ENCODE results near the gene BLOC1S1.

Gene BLOC1S1

GRCh38 chr12:55715833-55716581 lies at the start of gene BLOC1S1:
Gene BLOC1S1, plus strand, starts transcription at chr12:55716046. Its CDS starts 6 bp downstream, at chr12:55716052.
- DNase-seq (ENCODE audit: low read depth), result peak; percentile 92

GRCh38 chr12:55666508-55666907 lies 49.3 kb upstream of the BLOC1S1 start:
- DNase-seq (ENCODE audit: low read depth), result no peak

- no peak for DNase-seq (ENCODE audit: low read depth)
Observed at GRCh38 chr12:55670276-55670675, 45.6 kb upstream of the BLOC1S1 start.

GRCh38 chr12:55671746-55672145 lies 44.1 kb upstream of the BLOC1S1 start:
- DNase-seq (ENCODE audit: low read depth), result no peak

- DNase-seq (ENCODE audit: low read depth), result no peak
Observed at GRCh38 chr12:55673638-55674037, 42.2 kb upstream of the BLOC1S1 start.

- DNase-seq (ENCODE audit: low read depth), result no peak
Observed at GRCh38 chr12:55675666-55676065, 40.2 kb upstream of the BLOC1S1 start.

GRCh38 chr12:55676707-55677106 lies 39.1 kb upstream of the BLOC1S1 start:
- no peak for DNase-seq (ENCODE audit: low read depth)

GRCh38 chr12:55679691-55680090 lies 36.2 kb upstream of the BLOC1S1 start:
- no peak for DNase-seq (ENCODE audit: low read depth)

GRCh38 chr12:55681142-55682077 lies 34.4 kb upstream of the BLOC1S1 start:
- DNase-seq (ENCODE audit: low read depth), result no peak

GRCh38 chr12:55682087-55682796 lies 33.6 kb upstream of the BLOC1S1 start:
- DNase-seq (ENCODE audit: low read depth), result no peak

- no peak for DNase-seq (ENCODE audit: low read depth)
Observed at GRCh38 chr12:55683676-55684075, 32.2 kb upstream of the BLOC1S1 start.

GRCh38 chr12:55684761-55685370 lies 31.0 kb upstream of the BLOC1S1 start:
- DNase-seq (ENCODE audit: low read depth), result no peak

- no peak for DNase-seq (ENCODE audit: low read depth)
Observed at GRCh38 chr12:55685671-55686070, 30.2 kb upstream of the BLOC1S1 start.

GRCh38 chr12:55686366-55687010 lies 29.4 kb upstream of the BLOC1S1 start:
- DNase-seq (ENCODE audit: low read depth), result no peak

- peak; percentile 26 for DNase-seq (ENCODE audit: low read depth)
Observed at GRCh38 chr12:55687746-55688145, 28.1 kb upstream of the BLOC1S1 start.

- no peak for DNase-seq (ENCODE audit: low read depth)
Observed at GRCh38 chr12:55688716-55689655, 26.9 kb upstream of the BLOC1S1 start.

- no peak for DNase-seq (ENCODE audit: low read depth)
Observed at GRCh38 chr12:55692631-55693322, 23.1 kb upstream of the BLOC1S1 start.

- no peak for DNase-seq (ENCODE audit: low read depth)
Observed at GRCh38 chr12:55693323-55694187, 22.3 kb upstream of the BLOC1S1 start.

GRCh38 chr12:55694188-55694515 lies 21.7 kb upstream of the BLOC1S1 start:
- no peak for DNase-seq (ENCODE audit: low read depth)

All from stimulated activated CD8-positive, alpha-beta memory T cell treated with anti-CD3 and anti-CD28 coated beads, Interleukin-4, amount 100 ng/mL, for 24 hours (primary cell).